Naive B cell (primary cell): Measurements from ENCODE around the gene DPRX. TPM values are rescaled to one million over a fixed set of nuclear protein-coding genes. Genes with fewer than 3 reads are reported as not detected.
A peak's percentile ranks its signal among the peaks of the same experiment; 100 is the strongest.

Experiments used
- ATAC-seq, 2 donors: fragments of 150-1000 bp; cut with Tn5 transposase; 2 replicates each; pipeline ENCODE4 v1.10.0; 2021; ENCODE audit warnings: low read depth in 2 of 2, mild to moderate bottlenecking in 2 of 2, moderate library complexity in 2 of 2
- DNase-seq: peaks from one replicate; pipeline ENCODE4 v3.0.0; 2022
- H3K27ac Mint-ChIP-seq, 6 donors: one replicate each; pipeline ENCODE4 v1.8.0; 2020 to 2022; ENCODE audit warnings: mild to moderate bottlenecking in 6 of 6, mixed read lengths in 6 of 6, moderate library complexity in 5 of 6, inconsistent platforms in 2 of 6
- H3K27me3 Mint-ChIP-seq, 3 donors: one replicate each; pipeline ENCODE4 v1.8.0; 2021 to 2022; ENCODE audit warnings: mixed read lengths in 3 of 3, mild to moderate bottlenecking in 1 of 3
- H3K36me3 Mint-ChIP-seq, 2 donors: one replicate each; pipeline ENCODE4 v1.8.0; 2020 to 2022; ENCODE audit warnings: mixed read lengths in 2 of 2, inconsistent platforms in 1 of 2, mild to moderate bottlenecking in 1 of 2
- H3K4me1 Mint-ChIP-seq, 3 donors: one replicate each; pipeline ENCODE4 v1.8.0; 2020 to 2022; ENCODE audit warnings: mixed read lengths in 3 of 3, inconsistent platforms in 1 of 3, mild to moderate bottlenecking in 1 of 3, moderate library complexity in 1 of 3
- H3K4me3 Mint-ChIP-seq, 8 donors: one replicate each; pipeline ENCODE4 v1.8.0; 2020 to 2022; ENCODE audit warnings: mild to moderate bottlenecking in 8 of 8, mixed read lengths in 8 of 8, moderate library complexity in 8 of 8, inconsistent platforms in 2 of 8
- H3K9me3 Mint-ChIP-seq, 7 donors: one replicate each; pipeline ENCODE4 v1.8.0; 2020 to 2022; ENCODE audit warnings: mixed read lengths in 7 of 7, mild to moderate bottlenecking in 5 of 7, inconsistent platforms in 2 of 7, moderate library complexity in 1 of 7
- polyA plus RNA-seq, 6 donors: library from polyadenylated mRNA; unstranded; fragments of 300-500 nt; fragmentation: Illumina TruSeq; gene quantifications; one replicate each; pipeline ENCODE4 v1.2.3, GENCODE V29; 2021; ENCODE audit warnings: low read depth in 6 of 6

DPRX gene
- polyA plus RNA-seq, 6 donors from 2014 or later = not detected

DNA sequence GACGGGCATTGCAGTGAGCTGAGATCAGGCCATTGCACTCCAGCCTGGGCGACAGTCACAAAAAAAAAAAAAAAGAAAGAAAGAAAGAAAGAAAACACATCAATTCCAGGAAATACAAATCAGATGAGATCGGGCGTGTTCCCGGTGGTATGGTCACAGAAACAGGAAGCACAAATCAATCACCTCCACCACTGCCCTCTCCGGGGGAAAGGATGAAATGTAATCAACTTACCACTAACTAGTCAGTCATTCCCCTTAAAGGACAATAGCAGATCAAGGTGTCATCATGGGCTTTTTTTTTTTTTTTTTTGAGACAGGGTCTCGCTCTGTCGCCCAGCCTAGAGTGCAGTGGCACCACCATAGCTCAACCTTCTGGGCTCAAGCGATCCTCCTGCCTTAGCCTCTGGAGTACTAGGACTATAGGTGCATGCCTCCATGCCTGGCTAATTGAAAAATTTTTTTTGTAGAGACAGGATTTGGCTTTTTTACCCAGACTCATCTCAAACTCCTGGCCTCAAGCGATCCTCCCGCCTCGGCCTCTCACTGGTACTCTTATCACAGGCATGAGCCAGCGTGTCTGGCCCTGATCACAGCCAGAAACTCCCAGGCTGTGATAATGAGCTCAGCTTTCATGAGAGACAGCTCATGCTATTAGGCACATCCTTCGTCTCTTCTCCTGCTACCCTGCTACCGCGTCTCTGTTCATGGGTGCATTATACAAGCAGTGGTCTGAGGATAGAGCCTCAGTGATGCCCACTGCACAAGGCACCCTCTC lies 6.8 kb upstream of the DPRX start:
- Mint-ChIP-seq H3K4me1 (peaks cover 0 to 4% (median 3%) of the 10 kb centered on the region in 3 donors), H3K27me3 (no peaks in the 10 kb centered on the region), H3K27ac (no peak overlapping the region), H3K36me3 (no peaks in the 10 kb centered on the region), H3K4me3 (no peak overlapping the region), H3K9me3 (no peaks in the 10 kb centered on the region)
- no peak for ATAC-seq
- DNase-seq = no peak

GRCh38 chr19:53626486-53626885 lies 5.3 kb upstream of the DPRX start:
- Mint-ChIP-seq H3K27me3 (no peaks in the 10 kb centered on the region), H3K27ac (no peak overlapping the region), H3K9me3 (no peaks in the 10 kb centered on the region), H3K4me1 (peaks cover 0 to 4% (median 3%) of the 10 kb centered on the region in 3 donors), H3K4me3 (no peak overlapping the region), H3K36me3 (no peaks in the 10 kb centered on the region)
- DNase-seq (no peak), ATAC-seq (no peak)

DNA sequence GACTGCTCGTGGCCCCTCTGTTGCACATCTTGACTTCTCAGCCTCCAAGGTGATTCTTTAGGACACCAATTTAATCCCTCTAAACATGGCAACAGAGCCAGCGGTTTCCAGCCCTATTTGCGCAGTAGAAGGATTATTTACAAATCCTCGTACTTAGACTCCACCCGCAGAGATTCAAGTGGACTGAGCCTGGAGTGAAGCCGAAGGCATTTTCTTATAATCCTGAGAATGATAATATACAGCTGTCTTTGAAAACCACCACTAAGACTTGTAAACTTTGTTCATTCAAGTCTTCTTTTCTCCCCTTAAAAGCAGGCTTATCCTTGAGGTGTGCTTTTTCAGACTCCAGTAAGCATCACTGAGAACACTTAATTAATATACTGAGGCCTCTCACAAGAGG lies 4.8 kb upstream of the DPRX start:
- DNase-seq (no peak), ATAC-seq (no peak)
- Mint-ChIP-seq H3K4me3 (no peak overlapping the region), H3K9me3 (peaks cover 0 to 4% (median 0%) of the 10 kb centered on the region in 7 donors), H3K27ac (no peak overlapping the region), H3K4me1 (peaks cover 0 to 4% (median 3%) of the 10 kb centered on the region in 3 donors), H3K27me3 (peaks cover 0 to 3% (median 0%) of the 10 kb centered on the region in 3 donors), H3K36me3 (no peaks in the 10 kb centered on the region)

GRCh38 chr19:53634768-53635167 lies 3.0 kb downstream of the DPRX start:
- no peak for ATAC-seq
- peaks cover 2 to 7% (median 5%) of the 10 kb centered on the region in 7 donors for H3K9me3 Mint-ChIP-seq
- H3K27ac Mint-ChIP-seq = peak overlapping the region in 1 of 6 donors; percentile 73
- no peaks in the 10 kb centered on the region for H3K4me1 Mint-ChIP-seq
- no peak for DNase-seq
- H3K27me3 Mint-ChIP-seq = peaks cover 0 to 10% (median 0%) of the 10 kb centered on the region in 3 donors
- no peaks in the 10 kb centered on the region for H3K36me3 Mint-ChIP-seq
- no peak overlapping the region for H3K4me3 Mint-ChIP-seq

DNA sequence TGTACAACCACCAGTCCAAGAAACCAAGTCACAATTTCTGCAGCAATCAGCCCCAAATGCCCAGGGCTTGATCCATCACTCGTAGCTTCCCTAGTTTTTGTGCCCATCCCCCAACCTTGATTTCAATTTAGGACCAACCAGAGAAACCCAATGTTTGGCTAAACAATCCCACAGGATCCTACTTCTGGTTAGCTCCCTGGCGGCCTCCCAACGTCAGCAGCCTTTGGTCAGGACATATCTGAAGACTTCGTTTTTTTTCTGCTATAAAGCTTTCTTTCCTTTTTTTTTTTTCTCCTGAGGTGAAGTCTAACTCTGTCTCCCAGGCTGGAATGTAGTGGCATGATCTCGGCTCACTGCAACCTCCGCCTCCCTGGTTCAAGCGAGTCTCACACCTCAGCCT lies 7.7 kb downstream of the DPRX start:
- Mint-ChIP-seq H3K9me3 (peaks cover 0 to 10% (median 5%) of the 10 kb centered on the region in 7 donors), H3K27ac (no peak overlapping the region), H3K36me3 (no peaks in the 10 kb centered on the region), H3K4me1 (no peaks in the 10 kb centered on the region), H3K4me3 (no peak overlapping the region), H3K27me3 (peaks cover 0 to 6% (median 0%) of the 10 kb centered on the region in 3 donors)
- ATAC-seq = no peak
- no peak for DNase-seq

GRCh38 chr19:53642381-53643099 lies 10.7 kb downstream of the DPRX start:
- Mint-ChIP-seq H3K36me3 (no peaks in the 10 kb centered on the region), H3K27me3 (peaks cover 0 to 5% (median 0%) of the 10 kb centered on the region in 3 donors), H3K4me1 (no peaks in the 10 kb centered on the region), H3K9me3 (peaks cover 0 to 8% (median 3%) of the 10 kb centered on the region in 7 donors), H3K27ac (peak overlapping the region in 1 of 6 donors; percentile 14), H3K4me3 (peak overlapping the region in 1 of 8 donors; percentile 38)
- ATAC-seq (no peak), DNase-seq (no peak)

DNA sequence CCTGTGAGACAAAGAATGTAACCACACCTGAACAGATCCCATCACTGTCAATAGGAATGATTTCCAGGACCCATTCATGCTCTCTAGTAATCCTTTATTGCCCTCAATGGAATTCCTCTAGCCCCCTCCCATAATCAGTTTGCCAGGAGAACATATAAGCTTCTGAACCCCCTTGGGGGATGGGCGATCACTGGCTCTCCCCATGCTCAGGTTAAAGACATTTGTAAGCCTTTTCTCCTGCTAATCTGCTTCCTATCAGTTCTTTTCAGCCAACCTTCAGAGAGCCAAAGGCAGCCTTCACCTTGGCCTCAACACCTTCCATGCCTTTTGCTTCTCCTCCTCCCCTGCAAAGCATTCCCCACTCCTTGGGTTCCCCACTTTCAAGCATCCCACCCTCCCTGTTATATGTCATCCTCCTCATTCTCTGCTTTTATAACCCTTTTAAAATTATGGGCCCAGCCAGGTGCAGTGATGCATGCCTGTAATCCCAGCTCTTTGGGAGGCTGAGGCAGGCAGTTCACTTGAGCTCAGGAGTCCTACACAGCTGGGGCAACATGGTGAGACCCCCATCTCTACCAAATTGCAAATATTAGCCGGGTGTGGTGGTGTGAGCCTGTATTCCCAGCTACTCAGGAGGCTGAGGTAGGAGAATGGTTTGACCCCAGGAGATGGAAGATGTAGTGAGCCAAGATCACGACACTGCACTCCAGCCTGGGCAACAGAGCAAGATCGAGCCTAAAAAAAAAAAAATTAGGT lies 12.4 kb downstream of the DPRX start:
- Mint-ChIP-seq H3K4me3 (peak overlapping the region in 1 of 8 donors; percentile 42), H3K4me1 (no peaks in the 10 kb centered on the region), H3K27ac (no peak overlapping the region), H3K27me3 (peaks cover 0 to 5% (median 0%) of the 10 kb centered on the region in 3 donors), H3K36me3 (no peaks in the 10 kb centered on the region), H3K9me3 (peaks cover 0 to 13% (median 3%) of the 10 kb centered on the region in 7 donors)
- ATAC-seq (no peak), DNase-seq (no peak)

GRCh38 chr19:53646144-53646543 lies 14.3 kb downstream of the DPRX start:
- no peak overlapping the region for H3K27ac Mint-ChIP-seq
- H3K36me3 Mint-ChIP-seq = no peaks in the 10 kb centered on the region
- H3K9me3 Mint-ChIP-seq = peaks cover 0 to 22% (median 5%) of the 10 kb centered on the region in 7 donors

GRCh38 chr19:53647350-53647749 lies 15.6 kb downstream of the DPRX start:
- Mint-ChIP-seq H3K27me3 (peaks cover 0 to 5% (median 0%) of the 10 kb centered on the region in 3 donors), H3K9me3 (peaks cover 0 to 22% (median 5%) of the 10 kb centered on the region in 7 donors), H3K4me3 (no peak overlapping the region), H3K27ac (no peak overlapping the region), H3K36me3 (no peaks in the 10 kb centered on the region), H3K4me1 (no peaks in the 10 kb centered on the region)
- DNase-seq (no peak), ATAC-seq (no peak)

More at GRCh38 chr19:53646144-53646543, 14.3 kb downstream of the DPRX start:
- Mint-ChIP-seq H3K4me3 (no peak overlapping the region), H3K4me1 (no peaks in the 10 kb centered on the region), H3K27me3 (peaks cover 0 to 5% (median 0%) of the 10 kb centered on the region in 3 donors)
- no peak for ATAC-seq
- no peak for DNase-seq

DNA sequence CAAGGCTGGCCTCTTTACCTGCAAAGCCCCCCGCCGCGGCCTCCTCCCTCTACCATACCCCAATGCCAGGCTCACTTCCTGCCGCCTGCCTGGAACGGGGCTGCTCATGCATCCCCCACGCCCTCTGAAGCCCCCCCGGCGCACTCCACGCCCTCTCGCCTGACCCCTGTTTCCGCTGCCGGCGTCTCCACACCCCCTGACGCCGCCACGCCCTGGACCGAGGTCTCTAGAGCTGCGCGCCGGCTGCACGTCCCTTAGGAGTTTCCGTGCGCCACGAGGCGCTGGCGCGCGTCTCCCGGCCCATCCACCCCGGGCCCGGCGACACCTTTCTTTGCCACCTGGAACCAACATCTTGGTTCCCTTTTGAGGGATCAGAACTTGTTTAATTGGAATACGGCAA lies 16.0 kb downstream of the DPRX start:
- H3K27ac Mint-ChIP-seq = peak overlapping the region in 1 of 6 donors; percentile 76
- no peak for DNase-seq
- H3K27me3 Mint-ChIP-seq = peaks cover 0 to 5% (median 0%) of the 10 kb centered on the region in 3 donors
- no peak for ATAC-seq
- H3K36me3 Mint-ChIP-seq = no peaks in the 10 kb centered on the region
- H3K4me1 Mint-ChIP-seq = no peaks in the 10 kb centered on the region
- peaks cover 0 to 26% (median 6%) of the 10 kb centered on the region in 7 donors for H3K9me3 Mint-ChIP-seq
- H3K4me3 Mint-ChIP-seq = no peak overlapping the region

DNA sequence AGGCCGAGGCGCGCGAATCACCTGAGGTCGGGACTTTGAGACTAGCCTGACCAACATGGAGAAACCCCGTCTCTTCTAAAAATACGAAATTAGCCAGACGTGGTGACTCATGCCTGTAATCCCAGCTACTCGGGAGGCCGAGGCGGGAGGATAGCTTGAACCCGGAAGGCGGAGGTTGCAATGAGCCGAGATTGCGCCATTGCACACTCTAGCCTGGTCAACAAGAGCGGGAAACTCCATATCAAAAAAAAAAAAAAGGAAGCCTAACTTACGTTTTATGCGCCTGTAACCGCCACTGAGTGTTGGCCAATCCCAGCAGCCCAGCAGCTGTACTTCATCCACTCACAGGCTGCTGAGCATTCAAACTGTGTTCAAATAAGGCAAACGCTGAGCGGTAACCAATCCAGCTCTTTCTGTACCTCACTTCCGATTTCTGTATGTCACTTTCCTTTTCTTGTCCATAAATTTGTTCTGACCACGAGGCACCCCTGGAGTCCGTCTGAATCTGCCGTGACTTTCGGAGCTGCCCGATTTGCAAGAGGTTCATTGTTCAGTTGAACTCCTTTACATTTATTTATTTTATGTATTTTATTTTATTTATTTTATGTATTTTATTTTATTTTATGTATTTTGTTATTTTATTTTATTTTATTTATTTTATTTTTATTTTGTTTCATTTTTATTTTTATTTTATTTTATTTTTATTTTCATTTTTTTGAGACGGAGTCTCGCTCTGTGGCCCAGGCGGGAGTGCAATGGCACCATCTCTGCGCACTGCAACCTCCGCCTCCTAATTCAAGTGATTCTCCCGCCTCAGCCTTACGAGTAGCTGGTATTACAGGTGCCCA lies 18.2 kb downstream of the DPRX start:
- Mint-ChIP-seq H3K27me3 (peaks cover 0 to 5% (median 0%) of the 10 kb centered on the region in 3 donors), H3K36me3 (peaks cover 0 to 3% of the 10 kb centered on the region in 2 donors), H3K4me1 (no peaks in the 10 kb centered on the region), H3K9me3 (peaks cover 2 to 29% (median 9%) of the 10 kb centered on the region in 7 donors), H3K4me3 (no peak overlapping the region), H3K27ac (no peak overlapping the region)
- no peak for ATAC-seq
- no peak for DNase-seq

GRCh38 chr19:53652476-53652875 lies 20.7 kb downstream of the DPRX start:
- Mint-ChIP-seq H3K9me3 (peaks cover 5 to 30% (median 19%) of the 10 kb centered on the region in 7 donors), H3K27me3 (no peaks in the 10 kb centered on the region), H3K27ac (no peak overlapping the region), H3K36me3 (peaks cover 3 to 8% of the 10 kb centered on the region in 2 donors), H3K4me3 (no peak overlapping the region), H3K4me1 (no peaks in the 10 kb centered on the region)
- DNase-seq = no peak
- no peak for ATAC-seq
